Fibroblast of mammary gland (primary cell): ENCODE measurements around the gene ACACA.

Experiments used
- DNase-seq: peaks from one replicate; pipeline ENCODE4 v3.0.0-alpha.2; 2010; ENCODE audit warnings: low read depth
- H3K4me3 ChIP-seq: 2 replicates; pipeline ENCODE4 v1.5.1; 2011; ENCODE audit warnings: low read depth, mild to moderate bottlenecking, low read length, moderate library complexity; ENCODE audit not compliant: control insufficient read depth
- TF ChIP-seq, protein P1 (sequence below): conservative IDR thresholded peaks from 2 replicates; pipeline ENCODE4 v1.5.1; 2011; ENCODE audit warnings: low read depth, low read length, inconsistent platforms; ENCODE audit not compliant: control insufficient read depth, insufficient read depth

ACACA gene

GRCh38 chr17:37384560-37385149, 22.0 kb downstream of the ACACA start:
- H3K4me3 ChIP-seq = no peak overlapping the region
- TF ChIP-seq, protein P1, sequence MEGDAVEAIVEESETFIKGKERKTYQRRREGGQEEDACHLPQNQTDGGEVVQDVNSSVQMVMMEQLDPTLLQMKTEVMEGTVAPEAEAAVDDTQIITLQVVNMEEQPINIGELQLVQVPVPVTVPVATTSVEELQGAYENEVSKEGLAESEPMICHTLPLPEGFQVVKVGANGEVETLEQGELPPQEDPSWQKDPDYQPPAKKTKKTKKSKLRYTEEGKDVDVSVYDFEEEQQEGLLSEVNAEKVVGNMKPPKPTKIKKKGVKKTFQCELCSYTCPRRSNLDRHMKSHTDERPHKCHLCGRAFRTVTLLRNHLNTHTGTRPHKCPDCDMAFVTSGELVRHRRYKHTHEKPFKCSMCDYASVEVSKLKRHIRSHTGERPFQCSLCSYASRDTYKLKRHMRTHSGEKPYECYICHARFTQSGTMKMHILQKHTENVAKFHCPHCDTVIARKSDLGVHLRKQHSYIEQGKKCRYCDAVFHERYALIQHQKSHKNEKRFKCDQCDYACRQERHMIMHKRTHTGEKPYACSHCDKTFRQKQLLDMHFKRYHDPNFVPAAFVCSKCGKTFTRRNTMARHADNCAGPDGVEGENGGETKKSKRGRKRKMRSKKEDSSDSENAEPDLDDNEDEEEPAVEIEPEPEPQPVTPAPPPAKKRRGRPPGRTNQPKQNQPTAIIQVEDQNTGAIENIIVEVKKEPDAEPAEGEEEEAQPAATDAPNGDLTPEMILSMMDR = no peak
- DNase-seq = no peak

- H3K4me3 ChIP-seq = no peak overlapping the region
- TF ChIP-seq, protein P1 = no peak
- DNase-seq = no peak
These were observed 24.6 kb downstream of the ACACA start for GRCh38 chr17:37382056-37382455.

- no peak for DNase-seq
- TF ChIP-seq, protein P1 = no peak
- no peak within 1 kb of the TSS for H3K4me3 ChIP-seq
These were observed 30.9 kb downstream of the ACACA start, which contains the start of gene C17orf78 for GRCh38 chr17:37375706-37376105. C17orf78 (plus strand) TSS chr17:37375985; CDS start chr17:37376093, 108 bp downstream.

- peak; percentile 86 for DNase-seq
- TF ChIP-seq, protein P1 = peak; percentile 100
- H3K4me3 ChIP-seq = no peak overlapping the region
These were observed 33.0 kb downstream of the ACACA start for GRCh38 chr17:37373530-37374159.

DNA sequence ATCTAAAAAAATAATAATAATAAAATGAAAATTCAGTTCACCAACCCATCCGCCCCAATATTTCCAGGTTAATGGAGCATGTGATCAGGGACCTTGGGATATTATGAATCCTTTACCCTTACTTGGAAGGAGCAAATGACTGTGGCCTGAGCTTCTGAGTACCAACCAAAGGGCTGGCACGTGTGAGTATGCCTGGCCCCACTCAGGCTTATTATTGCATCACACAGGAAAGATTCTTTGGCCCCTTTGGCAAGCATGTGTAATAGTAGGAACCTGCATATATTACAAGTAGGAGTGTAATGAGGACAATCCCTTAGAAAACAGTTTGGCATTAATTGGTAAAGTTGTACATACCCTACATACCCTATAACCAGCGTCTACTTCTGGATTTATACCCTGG, 38.1 kb downstream of the ACACA start:
- TF ChIP-seq, protein P1 = no peak
- peak; percentile 52 for DNase-seq
- no peak overlapping the region for H3K4me3 ChIP-seq

- peak; percentile 45 for DNase-seq
- TF ChIP-seq, protein P1 = no peak
- H3K4me3 ChIP-seq = no peak overlapping the region
These were observed 41.0 kb downstream of the ACACA start for GRCh38 chr17:37365589-37365988.
